Naive B cell (primary cell): ENCODE results near the gene COG6. TPM values are rescaled to one million over a fixed set of nuclear protein-coding genes. Genes with fewer than 3 reads are reported as not detected.

Source experiments
- ATAC-seq, 2 donors: fragments of 150-1000 bp; cut with Tn5 transposase; 2 replicates each; pipeline ENCODE4 v1.10.0; 2021; ENCODE audit warnings: low read depth in 2 of 2, mild to moderate bottlenecking in 2 of 2, moderate library complexity in 2 of 2
- DNase-seq: peaks from one replicate; pipeline ENCODE4 v3.0.0; 2022
- H3K27ac Mint-ChIP-seq, 6 donors: one replicate each; pipeline ENCODE4 v1.8.0; 2020 to 2022; ENCODE audit warnings: mild to moderate bottlenecking in 6 of 6, mixed read lengths in 6 of 6, moderate library complexity in 5 of 6, inconsistent platforms in 2 of 6
- H3K27me3 Mint-ChIP-seq, 3 donors: one replicate each; pipeline ENCODE4 v1.8.0; 2021 to 2022; ENCODE audit warnings: mixed read lengths in 3 of 3, mild to moderate bottlenecking in 1 of 3
- H3K36me3 Mint-ChIP-seq, 2 donors: one replicate each; pipeline ENCODE4 v1.8.0; 2020 to 2022; ENCODE audit warnings: mixed read lengths in 2 of 2, inconsistent platforms in 1 of 2, mild to moderate bottlenecking in 1 of 2
- H3K4me1 Mint-ChIP-seq, 3 donors: one replicate each; pipeline ENCODE4 v1.8.0; 2020 to 2022; ENCODE audit warnings: mixed read lengths in 3 of 3, inconsistent platforms in 1 of 3, mild to moderate bottlenecking in 1 of 3, moderate library complexity in 1 of 3
- H3K4me3 Mint-ChIP-seq, 8 donors: one replicate each; pipeline ENCODE4 v1.8.0; 2020 to 2022; ENCODE audit warnings: mild to moderate bottlenecking in 8 of 8, mixed read lengths in 8 of 8, moderate library complexity in 8 of 8, inconsistent platforms in 2 of 8
- H3K9me3 Mint-ChIP-seq, 7 donors: one replicate each; pipeline ENCODE4 v1.8.0; 2020 to 2022; ENCODE audit warnings: mixed read lengths in 7 of 7, mild to moderate bottlenecking in 5 of 7, inconsistent platforms in 2 of 7, moderate library complexity in 1 of 7
- polyA plus RNA-seq, 6 donors: library from polyadenylated mRNA; unstranded; fragments of 300-500 nt; fragmentation: Illumina TruSeq; gene quantifications; one replicate each; pipeline ENCODE4 v1.2.3, GENCODE V29; 2021; ENCODE audit warnings: low read depth in 6 of 6

COG6 gene
- polyA plus RNA-seq, 6 donors from 2014 or later = 14.9 to 20.3 (median 15.8) TPM

DNA sequence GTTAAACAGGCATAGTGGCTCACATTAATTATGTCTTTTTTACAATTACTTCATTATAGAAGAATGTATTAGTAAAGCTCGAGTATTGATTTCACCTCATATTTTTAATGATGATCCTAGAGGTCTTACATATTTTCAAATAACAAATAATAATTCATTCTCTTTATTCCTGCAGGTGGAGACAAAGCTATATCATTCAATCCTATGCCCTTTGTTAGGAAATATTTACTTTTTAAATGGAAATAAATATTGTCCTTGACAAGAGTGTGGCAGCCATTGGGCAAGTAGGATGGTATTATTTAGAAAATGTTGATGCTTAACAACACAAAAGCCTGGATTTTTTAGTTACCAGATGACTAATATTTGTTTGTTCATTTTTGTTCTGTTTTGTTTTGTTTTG lies 127.6 kb downstream of the COG6 start:
- Mint-ChIP-seq H3K4me3 (no peak overlapping the region), H3K36me3 (no peaks in the 10 kb centered on the region), H3K27me3 (peaks cover 0 to 6% (median 5%) of the 10 kb centered on the region in 3 donors), H3K9me3 (peaks cover 0 to 7% (median 0%) of the 10 kb centered on the region in 7 donors), H3K4me1 (no peaks in the 10 kb centered on the region), H3K27ac (no peak overlapping the region)
- ATAC-seq (no peak), DNase-seq (no peak)

DNA sequence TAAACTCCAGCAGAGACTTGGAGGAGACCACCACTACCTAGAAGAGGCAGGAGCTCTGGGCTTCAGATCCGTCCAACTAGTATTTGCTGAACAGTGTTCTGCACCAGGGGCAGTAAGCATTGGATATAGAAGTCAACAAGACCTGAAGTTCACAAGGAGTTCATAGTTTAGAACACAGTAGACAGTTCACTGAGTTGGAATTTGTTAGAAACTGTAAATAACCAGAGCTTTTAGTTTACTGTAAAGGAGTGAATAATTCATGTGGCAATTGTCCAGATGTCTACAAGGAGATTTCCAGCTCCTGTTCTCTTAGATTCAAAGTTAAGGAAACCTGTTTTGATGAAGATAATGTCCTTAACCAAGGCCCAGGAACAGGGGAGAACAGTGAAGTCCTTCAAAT lies 128.9 kb downstream of the COG6 start:
- H3K36me3 Mint-ChIP-seq = peaks cover 0 to 5% of the 10 kb centered on the region in 2 donors
- peaks cover 0 to 6% (median 5%) of the 10 kb centered on the region in 3 donors for H3K27me3 Mint-ChIP-seq
- H3K9me3 Mint-ChIP-seq = peaks cover 2 to 15% (median 4%) of the 10 kb centered on the region in 7 donors
- H3K27ac Mint-ChIP-seq = no peak overlapping the region
- DNase-seq (no peak), ATAC-seq (no peak)
- no peak overlapping the region for H3K4me3 Mint-ChIP-seq
- no peaks in the 10 kb centered on the region for H3K4me1 Mint-ChIP-seq

DNA sequence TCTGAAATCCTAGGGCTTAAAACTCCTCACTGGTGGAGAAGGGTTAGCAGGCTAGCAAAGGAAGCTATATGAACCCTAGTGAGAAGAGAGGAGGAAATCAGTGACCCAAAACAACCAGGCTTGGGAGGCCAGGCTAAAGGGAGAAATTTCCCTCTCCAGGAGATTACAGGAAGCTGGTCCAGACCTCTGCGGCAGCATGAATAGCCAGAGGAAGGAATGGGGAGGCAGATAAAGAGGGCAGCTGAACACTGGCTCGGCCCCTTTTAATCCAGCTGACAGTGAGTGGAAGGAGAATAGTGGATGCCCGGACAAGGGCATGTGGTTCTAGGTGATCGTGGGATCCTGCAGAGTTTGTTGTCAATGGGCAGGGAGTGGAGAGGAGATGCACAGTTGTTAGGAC lies 130.6 kb downstream of the COG6 start:
- Mint-ChIP-seq H3K9me3 (peaks cover 5 to 31% (median 10%) of the 10 kb centered on the region in 7 donors), H3K4me1 (no peaks in the 10 kb centered on the region), H3K27ac (no peak overlapping the region)

DNA sequence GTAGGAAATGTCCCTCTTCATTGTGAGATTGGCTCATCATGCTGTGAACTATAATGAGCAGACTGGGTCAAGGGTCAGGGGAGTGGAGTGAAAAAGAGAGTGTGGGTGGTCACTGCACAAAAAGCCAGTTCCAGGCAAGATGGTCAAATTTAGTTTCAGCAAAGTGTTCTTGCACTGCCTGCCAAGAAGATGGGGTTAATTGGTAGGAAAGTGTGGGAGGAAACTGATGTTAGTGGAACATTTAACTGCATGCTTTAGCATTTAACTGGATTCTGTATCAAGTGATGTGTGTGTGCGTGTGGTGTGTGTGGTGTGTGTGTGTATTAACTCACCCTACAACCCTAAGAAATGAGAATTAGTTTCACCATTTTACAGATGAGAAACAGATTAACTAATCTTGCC lies 131.6 kb downstream of the COG6 start:
- H3K27me3 Mint-ChIP-seq = peaks cover 0 to 6% (median 5%) of the 10 kb centered on the region in 3 donors
- no peaks in the 10 kb centered on the region for H3K4me1 Mint-ChIP-seq
- H3K27ac Mint-ChIP-seq = no peak overlapping the region
- ATAC-seq (no peak), DNase-seq (no peak)
- no peak overlapping the region for H3K4me3 Mint-ChIP-seq
- peaks cover 0 to 10% of the 10 kb centered on the region in 2 donors for H3K36me3 Mint-ChIP-seq
- H3K9me3 Mint-ChIP-seq = peaks cover 5 to 33% (median 10%) of the 10 kb centered on the region in 7 donors

More for the DNA sequence above, 130.6 kb downstream of the COG6 start:
- Mint-ChIP-seq H3K4me3 (no peak overlapping the region), H3K27me3 (peaks cover 0 to 6% (median 5%) of the 10 kb centered on the region in 3 donors), H3K36me3 (peaks cover 0 to 10% of the 10 kb centered on the region in 2 donors)
- DNase-seq (no peak), ATAC-seq (no peak)

DNA sequence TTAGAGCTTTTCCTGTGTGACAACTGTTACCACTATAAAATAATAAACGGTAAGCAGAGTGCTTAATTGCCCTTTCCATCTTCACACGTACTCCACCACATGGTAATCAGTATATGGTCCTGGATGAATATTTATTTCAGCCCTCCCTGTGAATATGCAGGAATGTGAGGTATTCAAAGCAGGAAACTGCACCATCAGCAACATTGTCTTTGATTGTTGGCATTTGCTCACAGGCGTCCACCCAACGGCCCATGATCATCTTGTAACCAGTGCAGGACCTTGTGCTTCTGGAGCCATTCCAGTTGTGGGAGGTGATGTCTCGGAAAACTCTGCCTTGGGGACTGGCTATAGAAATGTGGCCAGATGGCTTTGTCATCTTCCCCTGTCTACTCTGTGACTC lies 132.6 kb downstream of the COG6 start:
- Mint-ChIP-seq H3K27me3 (peaks cover 0 to 6% (median 5%) of the 10 kb centered on the region in 3 donors), H3K4me3 (no peak overlapping the region), H3K4me1 (no peaks in the 10 kb centered on the region), H3K36me3 (peaks cover 0 to 12% of the 10 kb centered on the region in 2 donors), H3K27ac (no peak overlapping the region), H3K9me3 (peaks cover 5 to 39% (median 13%) of the 10 kb centered on the region in 7 donors)
- ATAC-seq (no peak), DNase-seq (no peak)

DNA sequence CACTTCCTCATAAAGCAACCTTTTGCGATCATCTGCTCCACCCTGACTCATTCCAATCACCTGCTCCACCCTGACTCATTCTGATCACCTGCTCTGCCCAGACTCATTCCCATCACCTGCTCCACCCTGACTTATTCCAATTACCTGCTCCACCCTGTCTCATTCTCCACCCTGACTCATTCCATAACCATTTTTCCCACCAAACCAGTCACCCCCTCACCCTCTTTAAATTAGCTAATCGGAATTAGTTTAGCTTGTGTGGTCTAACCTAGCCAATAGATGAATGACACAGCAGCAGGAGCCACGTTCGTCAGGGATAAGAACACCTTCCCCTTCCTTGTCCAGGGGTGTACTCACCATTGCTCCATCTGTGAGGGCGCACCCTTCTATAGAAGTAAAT lies 134.0 kb downstream of the COG6 start:
- peaks cover 0 to 12% (median 5%) of the 10 kb centered on the region in 3 donors for H3K27me3 Mint-ChIP-seq
- H3K4me1 Mint-ChIP-seq = no peaks in the 10 kb centered on the region
- peaks cover 0 to 23% of the 10 kb centered on the region in 2 donors for H3K36me3 Mint-ChIP-seq
- peak overlapping the region in 1 of 8 donors; percentile 11 for H3K4me3 Mint-ChIP-seq
- no peak for DNase-seq
- peak overlapping the region in 2 of 6 donors; percentile 2 to 47 for H3K27ac Mint-ChIP-seq
- ATAC-seq = no peak
- peaks cover 7 to 52% (median 16%) of the 10 kb centered on the region in 7 donors for H3K9me3 Mint-ChIP-seq

Other genes with a start within 250 kb of the COG6 start
- gene LHFPL6, start 52.5 kb upstream of the COG6 start, polyA plus RNA-seq = under 1 TPM in 4 of 6 donors, not detected in 2; 0.12 to 0.25 (median 0.16) TPM